HL-60 (cell line): ENCODE data around the gene PTGDS.
A peak's percentile ranks its signal among the peaks of the same experiment; 100 is the strongest.

Source experiments
- CTCF ChIP-seq: IDR thresholded peaks from one replicate; pipeline ENCODE4 v1.5.1; 2011; ENCODE audit warnings: low read length, control low read depth, inconsistent platforms; ENCODE audit not compliant: insufficient read depth
- POLR2AphosphoS5 ChIP-seq: IDR thresholded peaks from 2 replicates; pipeline ENCODE4 v1.6.1; 2012; ENCODE audit warnings: low read depth

GRCh38 chr9:137000177-137000930 is 23.1 kb downstream of the PTGDS start:
- TF ChIP-seq POLR2AphosphoS5: peak; percentile 75
- TF ChIP-seq CTCF: no peak
